ENCODE results near the gene UFSP1. TPM values are rescaled to one million over a fixed set of nuclear protein-coding genes. Genes with fewer than 3 reads are reported as not detected.

UFSP1 gene
- total RNA-seq, 1 experiment from 2014 or later: 5.6 TPM

GRCh38 chr7:100882201-100882600, 7.3 kb downstream of the UFSP1 start:
- Histone ChIP-seq H3K79me2 (ENCODE audit: insufficient read depth, low read length) (peaks cover 89% of the 10 kb centered on the region), H3K9ac (ENCODE audit: low read length) (no peak overlapping the region)
- intact Hi-C loops (cut with micrococcal nuclease): no loop called here

More at GRCh38 chr7:100882201-100882600, 7.3 kb downstream of the UFSP1 start:
- no peak overlapping the region; the same call in 1 of the 2 replicates for H3K27ac ChIP-seq (ENCODE audit: low read depth, low read length)
- no peak overlapping the region for H2AFZ ChIP-seq (ENCODE audit: low read depth, low read length, poor library complexity, severe bottlenecking)
- H3K9me2 ChIP-seq (ENCODE audit: insufficient read depth): no peaks in the 10 kb centered on the region
- H3K4me3 ChIP-seq (replicated peaks in 1 of 2; ENCODE audit: low read depth in 1 of 2, low read length in 2 of 2): no peak overlapping the region
- no peak overlapping the region for H3K4me2 ChIP-seq (ENCODE audit: low read length)
- ATAC-seq (no peak), DNase-seq (ENCODE audit: low read depth, low spot score) (no peak)
- ChIA-PET POLR2A (no interaction called here), CTCF (no interaction called here), RAD21 (ENCODE audit: low non-redundant PET in 1 of 2, low total read pairs in 2 of 2, uncharacterized antibody in 2 of 2, unreplicated experiment in 2 of 2) (no interaction called here)
- H3K36me3 ChIP-seq (ENCODE audit: control insufficient read depth in 1 of 2, insufficient read depth in 2 of 2, low read length in 2 of 2): peaks cover 60 to 91% of the 10 kb centered on the region in 2 experiments
- BruUV-seq (replicated peaks): no TSS peak
- no peaks in the 10 kb centered on the region for H3K27me3 ChIP-seq (ENCODE audit: insufficient read depth, low read length)
- no peak for TF ChIP-seq TCF7L2 (IDR thresholded peaks at IDR 0.05; ENCODE audit: borderline replicate concordance, extremely low read depth, insufficient read depth, insufficient read length)
- no peak for TF ChIP-seq REST (IDR thresholded peaks at IDR 0.05; ENCODE audit: low read depth)
- no peak for TF ChIP-seq SP1 (IDR thresholded peaks at IDR 0.05; ENCODE audit: low read depth)
- no peak for TF ChIP-seq CBX3 (IDR thresholded peaks at IDR 0.05; ENCODE audit: low read depth)
- no peak for TF ChIP-seq ELF1 (IDR thresholded peaks at IDR 0.05; ENCODE audit: borderline replicate concordance, low read depth)
- TF ChIP-seq EZH2 (IDR thresholded peaks at IDR 0.05): no peak
- TF ChIP-seq EGR1 (IDR thresholded peaks at IDR 0.05; ENCODE audit: low read depth): no peak
- peaks cover 6% of the 10 kb centered on the region; the same call in 1 of the 2 replicates for H4K20me1 ChIP-seq (ENCODE audit: insufficient read depth)
- H3K4me1 ChIP-seq (ENCODE audit: control insufficient read depth in 1 of 2, insufficient read depth in 2 of 2, low read length in 2 of 2): 0 out of 4 replicates have a peak, but pooled peaks cover 0 to under 1% of the 10 kb centered on the region in 2 experiments
- no peaks in the 10 kb centered on the region for H3K9me3 ChIP-seq (ENCODE audit: control insufficient read depth in 1 of 2, insufficient read depth in 1 of 2, low read depth in 1 of 2, low read length in 2 of 2)
